Neural progenitor cell (in vitro differentiated cells): ENCODE data around the gene BCAT1.

ENCODE experiments used
- CTCF ChIP-seq: fragments of 200-600 bp; sonication (generic); IDR thresholded peaks from 2 replicates; pipeline ENCODE4 v1.5.1; 2017; ENCODE audit warnings: antibody characterized with exemption, mild to moderate bottlenecking
- EZH2 ChIP-seq: fragments of 200-600 bp; sonication (generic); IDR thresholded peaks from 2 replicates; pipeline ENCODE4 v1.6.1; 2017; ENCODE audit warnings: antibody characterized with exemption, mild to moderate bottlenecking, moderate library complexity

- TF ChIP-seq CTCF: no peak
- no peak for TF ChIP-seq EZH2
Measured at GRCh38 chr12:24818351-24818750, 130.6 kb downstream of the BCAT1 start.
